Neural cell (in vitro differentiated cells): ENCODE measurements around the gene SLC2A13. TPM values are rescaled to one million over a fixed set of nuclear protein-coding genes. Genes with fewer than 3 reads are reported as not detected.

Experiments used
- H2AFZ ChIP-seq: fragments of 200-600, 300-800 bp; sonication (generic), shearing (Covaris generic); 2 replicates; pipeline ENCODE4 v1.6.0; 2014; ENCODE audit warnings: low read depth, mild to moderate bottlenecking, antibody characterized with exemption, low read length, moderate library complexity
- H3F3A ChIP-seq: fragments of 200-600 bp; shearing (Covaris generic); 2 replicates; pipeline ENCODE4 v1.6.1; 2016; ENCODE audit warnings: mild to moderate bottlenecking, moderate library complexity, mixed read lengths, antibody characterized with exemption, low read length; ENCODE audit not compliant: insufficient read depth, poor library complexity, severe bottlenecking
- H3K27ac ChIP-seq: fragments of 200-600, 300-800 bp; sonication (generic), shearing (Covaris generic); 2 replicates; pipeline ENCODE4 v1.5.1; 2014; ENCODE audit warnings: mild to moderate bottlenecking, low read length, moderate library complexity
- H3K27me3 ChIP-seq: fragments of 300-800, 200-600 bp; sonication (generic), shearing (Covaris generic); 2 replicates; pipeline ENCODE4 v1.6.0; 2014; ENCODE audit warnings: mild to moderate bottlenecking, low read depth, low read length, moderate library complexity; ENCODE audit not compliant: insufficient read depth
- H3K36me3 ChIP-seq: fragments of 300-800, 200-600 bp; sonication (generic), shearing (Covaris generic); 2 replicates; pipeline ENCODE4 v1.5.1; 2014; ENCODE audit warnings: mild to moderate bottlenecking, antibody characterized with exemption, low read length, moderate library complexity; ENCODE audit not compliant: insufficient read depth
- H3K4me2 ChIP-seq: fragments of 300-800, 200-600 bp; sonication (generic), shearing (Covaris generic); 2 replicates; pipeline ENCODE4 v1.6.0; 2014; ENCODE audit warnings: mild to moderate bottlenecking, low read length
- H3K4me3 ChIP-seq: fragments of 300-800, 200-600 bp; sonication (generic), shearing (Covaris generic); 2 replicates; pipeline ENCODE4 v1.5.1; 2014; ENCODE audit warnings: mild to moderate bottlenecking, low read length, moderate library complexity
- H3K79me2 ChIP-seq: fragments of 200-600 bp; shearing (Covaris generic); replicated peaks from 2 replicates; pipeline ENCODE4 v1.6.0; 2014; ENCODE audit warnings: mild to moderate bottlenecking, low read length, moderate library complexity; ENCODE audit not compliant: insufficient read depth
- H3K9ac ChIP-seq: fragments of 300-800, 200-600 bp; sonication (generic), shearing (Covaris generic); 2 replicates; pipeline ENCODE4 v1.6.1; 2016; ENCODE audit warnings: mild to moderate bottlenecking, low read length, mixed read lengths
- H3K9me2 ChIP-seq: fragments of 200-600 bp; shearing (Covaris generic); 2 replicates; pipeline ENCODE4 v1.6.1; 2016; ENCODE audit warnings: mild to moderate bottlenecking, low read length, mixed read lengths; ENCODE audit not compliant: insufficient read depth
- H3K9me3 ChIP-seq: fragments of 200-600, 300-800 bp; sonication (generic), shearing (Covaris generic); 2 replicates; pipeline ENCODE4 v1.6.1; 2016; ENCODE audit warnings: mild to moderate bottlenecking, mixed run types, low read length, moderate library complexity, mixed read lengths
- H4K20me1 ChIP-seq: fragments of 200-600 bp; shearing (Covaris generic); 2 replicates; pipeline ENCODE4 v1.6.1; 2016; ENCODE audit warnings: mild to moderate bottlenecking, mixed run types; ENCODE audit not compliant: insufficient read depth
- EP300 ChIP-seq: fragments of 450-650 bp; conservative IDR thresholded peaks from 2 replicates; pipeline ENCODE4 v1.6.1; 2014; ENCODE audit warnings: antibody characterized with exemption, mild to moderate bottlenecking, moderate library complexity; ENCODE audit not compliant: poor library complexity, severe bottlenecking
- EZH2 ChIP-seq: fragments of 200-600, 300-800 bp; shearing (Covaris generic), sonication (generic); IDR thresholded peaks from 2 replicates; pipeline ENCODE4 v1.6.1; 2014; ENCODE audit warnings: antibody characterized with exemption, low read length, borderline replicate concordance, mild to moderate bottlenecking; ENCODE audit not compliant: insufficient read depth, poor library complexity, severe bottlenecking
- MXI1 ChIP-seq: fragments of 450-650 bp; conservative IDR thresholded peaks from 2 replicates; pipeline ENCODE4 v1.6.1; 2014; ENCODE audit warnings: antibody characterized with exemption, mild to moderate bottlenecking; ENCODE audit not compliant: poor library complexity, severe bottlenecking
- POLR2AphosphoS5 ChIP-seq: IDR thresholded peaks from 2 replicates; pipeline ENCODE4 v1.6.1; 2012
- RAD21 ChIP-seq: fragments of 450-650 bp; conservative IDR thresholded peaks from 2 replicates; pipeline ENCODE4 v1.6.1; 2014; ENCODE audit warnings: antibody characterized with exemption, mild to moderate bottlenecking, moderate library complexity
- SMC3 ChIP-seq: fragments of 450-650 bp; conservative IDR thresholded peaks from 2 replicates; pipeline ENCODE4 v1.6.1; 2014; ENCODE audit warnings: antibody characterized with exemption, mild to moderate bottlenecking, moderate library complexity; ENCODE audit not compliant: poor library complexity
- TAF1 ChIP-seq: IDR thresholded peaks from 2 replicates; pipeline ENCODE4 v1.6.1; 2012; ENCODE audit warnings: low read depth
- polyA plus RNA-seq: library from polyadenylated mRNA; depleted of rRNA; stranded (reverse); fragments of >200 nt; gene quantifications from 2 replicates; pipeline ENCODE4 v1.2.3, GENCODE V29; 2014
- TF ChIP-seq, protein P1 (sequence below): fragments of 450-650 bp; IDR thresholded peaks from 2 replicates; pipeline ENCODE4 v1.5.1; 2014; ENCODE audit warnings: antibody characterized with exemption, mild to moderate bottlenecking, moderate library complexity; ENCODE audit not compliant: poor library complexity, severe bottlenecking
- TF ChIP-seq, protein P2 (sequence below): IDR thresholded peaks from 2 replicates; pipeline ENCODE4 v1.6.1; 2012; ENCODE audit warnings: borderline replicate concordance

SLC2A13 gene
- polyA plus RNA-seq, 1 donor from 2014 or later: 10.7 TPM

DNA sequence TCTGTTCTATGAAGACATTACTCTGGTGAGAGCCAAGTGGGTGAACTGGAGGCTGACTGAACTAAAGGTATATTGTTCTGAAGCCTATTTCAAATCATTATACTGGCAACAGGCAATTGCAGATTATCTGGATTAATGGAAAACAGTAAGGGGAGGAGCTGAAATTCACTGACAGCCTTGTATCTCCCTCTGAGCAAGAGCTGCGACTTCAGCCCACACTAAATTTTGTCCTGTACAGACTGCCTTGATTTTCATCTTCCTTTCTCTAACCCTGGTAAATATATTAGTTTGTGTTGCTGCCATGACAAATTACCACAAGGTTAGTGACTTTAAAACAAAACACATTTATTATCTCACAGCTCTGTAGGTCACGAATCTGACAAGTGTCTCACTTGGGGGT lies 231.1 kb downstream of the SLC2A13 start:
- H3F3A ChIP-seq: no peaks in the 10 kb centered on the region
- H3K9me2 ChIP-seq: no peaks in the 10 kb centered on the region
- H4K20me1 ChIP-seq: no peaks in the 10 kb centered on the region
- no peak overlapping the region for H3K4me3 ChIP-seq
- H2AFZ ChIP-seq: no peak overlapping the region
- TF ChIP-seq, protein P1, sequence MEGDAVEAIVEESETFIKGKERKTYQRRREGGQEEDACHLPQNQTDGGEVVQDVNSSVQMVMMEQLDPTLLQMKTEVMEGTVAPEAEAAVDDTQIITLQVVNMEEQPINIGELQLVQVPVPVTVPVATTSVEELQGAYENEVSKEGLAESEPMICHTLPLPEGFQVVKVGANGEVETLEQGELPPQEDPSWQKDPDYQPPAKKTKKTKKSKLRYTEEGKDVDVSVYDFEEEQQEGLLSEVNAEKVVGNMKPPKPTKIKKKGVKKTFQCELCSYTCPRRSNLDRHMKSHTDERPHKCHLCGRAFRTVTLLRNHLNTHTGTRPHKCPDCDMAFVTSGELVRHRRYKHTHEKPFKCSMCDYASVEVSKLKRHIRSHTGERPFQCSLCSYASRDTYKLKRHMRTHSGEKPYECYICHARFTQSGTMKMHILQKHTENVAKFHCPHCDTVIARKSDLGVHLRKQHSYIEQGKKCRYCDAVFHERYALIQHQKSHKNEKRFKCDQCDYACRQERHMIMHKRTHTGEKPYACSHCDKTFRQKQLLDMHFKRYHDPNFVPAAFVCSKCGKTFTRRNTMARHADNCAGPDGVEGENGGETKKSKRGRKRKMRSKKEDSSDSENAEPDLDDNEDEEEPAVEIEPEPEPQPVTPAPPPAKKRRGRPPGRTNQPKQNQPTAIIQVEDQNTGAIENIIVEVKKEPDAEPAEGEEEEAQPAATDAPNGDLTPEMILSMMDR: no peak
- no peak for TF ChIP-seq POLR2AphosphoS5
- no peak overlapping the region for H3K4me2 ChIP-seq
- H3K27me3 ChIP-seq: no peaks in the 10 kb centered on the region
- H3K9me3 ChIP-seq: peaks cover 16% of the 10 kb centered on the region
- H3K9ac ChIP-seq: no peak overlapping the region
- H3K36me3 ChIP-seq: no peaks in the 10 kb centered on the region
- H3K27ac ChIP-seq: no peak overlapping the region
- no peaks in the 10 kb centered on the region for H3K79me2 ChIP-seq

DNA sequence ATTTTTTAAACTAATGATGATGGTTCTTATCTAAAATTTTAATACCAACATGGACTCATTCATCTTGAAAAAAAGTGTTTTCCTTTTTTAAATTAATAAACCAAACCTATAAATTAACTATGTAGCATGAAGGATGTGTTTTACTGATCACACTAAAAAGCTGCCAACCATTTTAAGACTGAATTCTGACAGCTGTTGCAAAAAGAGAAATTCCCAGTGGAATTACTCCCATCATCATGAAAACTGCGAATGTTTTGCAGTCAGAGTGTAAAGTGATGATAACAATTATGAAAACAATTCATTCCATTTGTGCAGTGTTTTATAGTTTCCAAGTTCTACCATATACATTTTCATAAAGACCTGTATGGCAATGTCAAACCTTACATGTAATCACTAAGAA lies 232.8 kb downstream of the SLC2A13 start:
- no peaks in the 10 kb centered on the region for H3K9me2 ChIP-seq
- no peaks in the 10 kb centered on the region for H4K20me1 ChIP-seq
- H3K27me3 ChIP-seq: no peaks in the 10 kb centered on the region
- no peak overlapping the region for H3K4me2 ChIP-seq
- TF ChIP-seq POLR2AphosphoS5 (peak; percentile 86), SMC3 (no peak), EP300 (peak; percentile 91)
- H3K9me3 ChIP-seq: peaks cover 7% of the 10 kb centered on the region
- H3K27ac ChIP-seq: no peak overlapping the region
- H3F3A ChIP-seq: no peaks in the 10 kb centered on the region
- H3K4me3 ChIP-seq: no peak overlapping the region
- H3K36me3 ChIP-seq: no peaks in the 10 kb centered on the region
- H2AFZ ChIP-seq: no peak overlapping the region
- H3K9ac ChIP-seq: no peak overlapping the region
- H3K79me2 ChIP-seq: no peaks in the 10 kb centered on the region

- no peak overlapping the region for H3K27ac ChIP-seq
- no peak overlapping the region for H3K4me3 ChIP-seq
- H3K9ac ChIP-seq: no peak overlapping the region
- no peak overlapping the region for H3K4me2 ChIP-seq
- no peaks in the 10 kb centered on the region for H3K79me2 ChIP-seq
- no peaks in the 10 kb centered on the region for H4K20me1 ChIP-seq
- H2AFZ ChIP-seq: no peak overlapping the region
- H3K27me3 ChIP-seq: no peaks in the 10 kb centered on the region
- no peaks in the 10 kb centered on the region for H3K36me3 ChIP-seq
- no peaks in the 10 kb centered on the region for H3K9me2 ChIP-seq
- H3K9me3 ChIP-seq: peaks cover 2% of the 10 kb centered on the region
- H3F3A ChIP-seq: no peaks in the 10 kb centered on the region
- TF ChIP-seq EP300 (no peak), MXI1 (no peak)
These were observed 233.5 kb downstream of the SLC2A13 start for GRCh38 chr12:39872425-39872824.

- TF ChIP-seq RAD21 (no peak), SMC3 (no peak), EP300 (no peak), POLR2AphosphoS5 (no peak), TAF1 (no peak), MXI1 (no peak), EZH2 (no peak)
- TF ChIP-seq, protein P1: no peak
- TF ChIP-seq, protein P2, sequence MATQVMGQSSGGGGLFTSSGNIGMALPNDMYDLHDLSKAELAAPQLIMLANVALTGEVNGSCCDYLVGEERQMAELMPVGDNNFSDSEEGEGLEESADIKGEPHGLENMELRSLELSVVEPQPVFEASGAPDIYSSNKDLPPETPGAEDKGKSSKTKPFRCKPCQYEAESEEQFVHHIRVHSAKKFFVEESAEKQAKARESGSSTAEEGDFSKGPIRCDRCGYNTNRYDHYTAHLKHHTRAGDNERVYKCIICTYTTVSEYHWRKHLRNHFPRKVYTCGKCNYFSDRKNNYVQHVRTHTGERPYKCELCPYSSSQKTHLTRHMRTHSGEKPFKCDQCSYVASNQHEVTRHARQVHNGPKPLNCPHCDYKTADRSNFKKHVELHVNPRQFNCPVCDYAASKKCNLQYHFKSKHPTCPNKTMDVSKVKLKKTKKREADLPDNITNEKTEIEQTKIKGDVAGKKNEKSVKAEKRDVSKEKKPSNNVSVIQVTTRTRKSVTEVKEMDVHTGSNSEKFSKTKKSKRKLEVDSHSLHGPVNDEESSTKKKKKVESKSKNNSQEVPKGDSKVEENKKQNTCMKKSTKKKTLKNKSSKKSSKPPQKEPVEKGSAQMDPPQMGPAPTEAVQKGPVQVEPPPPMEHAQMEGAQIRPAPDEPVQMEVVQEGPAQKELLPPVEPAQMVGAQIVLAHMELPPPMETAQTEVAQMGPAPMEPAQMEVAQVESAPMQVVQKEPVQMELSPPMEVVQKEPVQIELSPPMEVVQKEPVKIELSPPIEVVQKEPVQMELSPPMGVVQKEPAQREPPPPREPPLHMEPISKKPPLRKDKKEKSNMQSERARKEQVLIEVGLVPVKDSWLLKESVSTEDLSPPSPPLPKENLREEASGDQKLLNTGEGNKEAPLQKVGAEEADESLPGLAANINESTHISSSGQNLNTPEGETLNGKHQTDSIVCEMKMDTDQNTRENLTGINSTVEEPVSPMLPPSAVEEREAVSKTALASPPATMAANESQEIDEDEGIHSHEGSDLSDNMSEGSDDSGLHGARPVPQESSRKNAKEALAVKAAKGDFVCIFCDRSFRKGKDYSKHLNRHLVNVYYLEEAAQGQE: no peak
- no peaks in the 10 kb centered on the region for H3F3A ChIP-seq
- no peak overlapping the region for H3K4me2 ChIP-seq
- no peak overlapping the region for H3K9ac ChIP-seq
- no peak overlapping the region for H3K27ac ChIP-seq
- H3K79me2 ChIP-seq: no peaks in the 10 kb centered on the region
- H3K9me2 ChIP-seq: no peaks in the 10 kb centered on the region
- no peak overlapping the region for H3K4me3 ChIP-seq
- no peaks in the 10 kb centered on the region for H3K9me3 ChIP-seq
- H3K27me3 ChIP-seq: no peaks in the 10 kb centered on the region
- no peaks in the 10 kb centered on the region for H3K36me3 ChIP-seq
- no peak overlapping the region for H2AFZ ChIP-seq
- no peaks in the 10 kb centered on the region for H4K20me1 ChIP-seq
These were observed 237.6 kb downstream of the SLC2A13 start for GRCh38 chr12:39868328-39868725.
